ENCODE data around the gene SYCP2L. TPM values are rescaled to one million over a fixed set of nuclear protein-coding genes. Genes with fewer than 3 reads are reported as not detected.
"Not testable (repeated sequence)": the region's sequence is repeated elsewhere in the genome, so short reads cannot be mapped to it uniquely, and the experiment has no call there.

The SYCP2L gene
- total RNA-seq, 4 donors from 2014 or later = 0.78 to 4.5 (median 1.8) TPM

DNA sequence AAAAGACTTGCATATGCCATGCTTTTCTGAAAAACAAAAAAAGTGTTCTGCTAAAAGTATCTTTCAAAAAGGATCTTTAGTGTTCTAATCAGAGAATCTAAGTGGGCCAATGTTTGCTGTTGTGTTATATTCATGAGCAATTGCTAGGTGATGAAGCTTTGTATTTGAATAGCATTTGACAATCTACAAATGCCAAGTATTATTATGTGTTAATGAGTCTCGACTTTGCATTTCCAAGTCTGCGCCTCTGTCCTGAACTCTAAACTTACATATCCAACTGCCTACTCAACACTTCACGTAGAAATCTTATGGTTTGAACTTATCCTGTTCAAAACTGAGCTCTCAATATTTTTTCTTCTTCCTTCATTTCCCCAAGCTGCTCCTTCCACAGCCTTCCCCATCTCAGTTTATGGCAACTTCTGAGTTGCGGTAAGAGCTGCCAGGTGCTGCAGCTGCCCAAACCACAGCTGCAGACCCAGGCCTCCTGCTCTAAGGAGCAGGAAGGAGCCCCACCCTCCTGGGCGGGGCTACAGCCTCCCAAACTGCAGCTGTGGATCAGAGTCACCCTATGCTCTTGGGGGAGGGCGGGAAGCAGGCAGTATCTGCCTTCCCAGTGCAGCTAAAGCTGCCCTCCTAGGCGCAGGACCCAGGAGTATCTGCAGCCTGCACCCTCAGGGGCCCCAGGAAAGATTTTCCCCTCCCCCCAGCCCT is 31.8 kb upstream of the SYCP2L start:
- Histone ChIP-seq H3K9me3 (no peaks in the 10 kb centered on the region), H3K4me1 (peaks cover 0 to 6% of the 10 kb centered on the region in 2 donors), H3K27me3 (no peaks in the 10 kb centered on the region), H3K36me3 (no peaks in the 10 kb centered on the region), H3K4me3 (replicated peaks in 1 of 3) (no peak overlapping the region), H3K27ac (no peak overlapping the region)
- intact Hi-C loops (cut with DNase I) = no loop called here
- 85 to 88% methylated on average over 7 of the region's 7 CpGs for WGBS, 2 donors
- no peak for DNase-seq
- TF ChIP-seq, protein P1, sequence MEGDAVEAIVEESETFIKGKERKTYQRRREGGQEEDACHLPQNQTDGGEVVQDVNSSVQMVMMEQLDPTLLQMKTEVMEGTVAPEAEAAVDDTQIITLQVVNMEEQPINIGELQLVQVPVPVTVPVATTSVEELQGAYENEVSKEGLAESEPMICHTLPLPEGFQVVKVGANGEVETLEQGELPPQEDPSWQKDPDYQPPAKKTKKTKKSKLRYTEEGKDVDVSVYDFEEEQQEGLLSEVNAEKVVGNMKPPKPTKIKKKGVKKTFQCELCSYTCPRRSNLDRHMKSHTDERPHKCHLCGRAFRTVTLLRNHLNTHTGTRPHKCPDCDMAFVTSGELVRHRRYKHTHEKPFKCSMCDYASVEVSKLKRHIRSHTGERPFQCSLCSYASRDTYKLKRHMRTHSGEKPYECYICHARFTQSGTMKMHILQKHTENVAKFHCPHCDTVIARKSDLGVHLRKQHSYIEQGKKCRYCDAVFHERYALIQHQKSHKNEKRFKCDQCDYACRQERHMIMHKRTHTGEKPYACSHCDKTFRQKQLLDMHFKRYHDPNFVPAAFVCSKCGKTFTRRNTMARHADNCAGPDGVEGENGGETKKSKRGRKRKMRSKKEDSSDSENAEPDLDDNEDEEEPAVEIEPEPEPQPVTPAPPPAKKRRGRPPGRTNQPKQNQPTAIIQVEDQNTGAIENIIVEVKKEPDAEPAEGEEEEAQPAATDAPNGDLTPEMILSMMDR (IDR thresholded peaks at IDR 0.05) = no peak
- no peak for TF ChIP-seq POLR2A (IDR thresholded peaks at IDR 0.05)

DNA sequence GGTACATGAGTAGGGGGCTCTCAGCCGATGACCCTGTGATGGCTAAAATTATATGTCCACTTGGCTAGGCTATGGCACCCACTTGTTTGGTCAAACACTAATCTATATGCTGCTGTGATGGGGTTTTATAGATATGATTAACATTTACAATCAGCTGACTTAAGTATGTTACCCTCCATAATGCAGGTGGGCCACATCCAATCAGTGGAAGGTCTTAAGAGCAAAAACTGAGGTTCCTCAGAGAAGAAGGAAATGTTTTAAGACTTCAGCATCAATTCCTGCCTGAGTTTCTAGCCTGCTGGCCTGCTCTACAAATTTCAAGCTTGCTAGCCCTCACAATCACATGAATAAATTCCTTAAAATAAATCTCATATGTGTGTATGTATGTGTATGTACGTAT is 29.6 kb upstream of the SYCP2L start:
- intact Hi-C loops (cut with DNase I) = no loop called here
- Histone ChIP-seq H3K9me3 (no peaks in the 10 kb centered on the region), H3K36me3 (no peaks in the 10 kb centered on the region), H3K27me3 (no peaks in the 10 kb centered on the region), H3K27ac (no peak overlapping the region), H3K4me1 (peaks cover 0 to 3% of the 10 kb centered on the region in 2 donors), H3K4me3 (replicated peaks in 1 of 3) (no peak overlapping the region)
- TF ChIP-seq, protein P1 (IDR thresholded peaks at IDR 0.05) = no peak
- WGBS, 2 donors = 94 to 97% methylated on average over 2 of the region's 2 CpGs
- DNase-seq = no peak

DNA sequence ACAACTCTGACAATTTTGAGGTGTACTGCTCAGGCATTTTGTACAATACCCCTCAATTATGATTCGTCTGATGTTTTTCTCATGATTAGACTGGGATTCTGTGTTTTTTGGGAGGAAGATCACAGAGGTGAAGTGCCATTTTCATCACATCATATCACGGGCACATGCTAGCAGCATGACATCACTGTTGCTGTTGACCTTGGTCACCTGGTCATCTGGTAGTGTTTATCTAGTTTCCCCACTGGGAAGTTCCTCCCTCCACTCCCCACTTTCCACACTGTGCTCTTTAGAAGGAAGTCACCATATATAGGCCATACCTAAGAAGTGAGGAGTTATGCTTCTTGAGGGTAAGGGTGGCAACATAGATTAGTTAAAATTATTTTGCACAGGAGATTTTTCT is 25.8 kb upstream of the SYCP2L start:
- 92 to 94% methylated on average over 2 of the region's 2 CpGs for WGBS, 2 donors
- intact Hi-C loops (cut with DNase I) = no loop called here
- TF ChIP-seq, protein P1 (IDR thresholded peaks at IDR 0.05) = no peak
- no peak for TF ChIP-seq POLR2A (IDR thresholded peaks at IDR 0.05)

DNA sequence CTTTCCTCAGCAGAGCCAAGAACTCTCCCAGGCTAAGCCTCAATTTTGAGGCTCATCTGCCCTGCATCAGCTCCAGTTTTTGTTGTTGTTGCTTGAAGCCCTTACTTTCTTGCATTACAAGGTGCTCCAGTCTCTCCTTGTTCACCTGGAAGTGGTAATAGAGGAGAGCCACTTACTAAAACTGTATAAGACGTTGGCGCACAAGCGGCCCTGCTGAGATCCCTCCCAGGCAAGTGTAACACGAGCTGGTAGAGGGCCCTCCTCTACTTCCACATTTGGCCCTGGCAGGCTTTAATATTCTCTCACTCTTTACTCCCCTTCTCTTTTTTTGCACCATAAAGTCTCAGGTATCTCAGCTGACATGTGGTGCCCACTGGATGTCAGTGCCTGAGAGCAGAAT is 24.5 kb upstream of the SYCP2L start:
- Histone ChIP-seq H3K9me3 (no peaks in the 10 kb centered on the region), H3K27me3 (no peaks in the 10 kb centered on the region), H3K4me1 (peaks cover 0 to 3% of the 10 kb centered on the region in 2 donors), H3K27ac (no peak overlapping the region), H3K4me3 (replicated peaks in 1 of 3) (no peak overlapping the region), H3K36me3 (no peaks in the 10 kb centered on the region)
- WGBS, 2 donors = 81 to 86% methylated on average over 4 of the region's 4 CpGs
- TF ChIP-seq POLR2A (IDR thresholded peaks at IDR 0.05) = no peak
- TF ChIP-seq, protein P1 (IDR thresholded peaks at IDR 0.05) = no peak
- intact Hi-C loops (cut with DNase I) = no loop called here
- no peak for DNase-seq

More for the DNA sequence above, 25.8 kb upstream of the SYCP2L start:
- no peak for DNase-seq
- H3K36me3 ChIP-seq = no peaks in the 10 kb centered on the region
- H3K4me3 ChIP-seq (replicated peaks in 1 of 3) = no peak overlapping the region
- H3K27ac ChIP-seq = no peak overlapping the region
- H3K27me3 ChIP-seq = no peaks in the 10 kb centered on the region
- peaks cover 0 to 3% of the 10 kb centered on the region in 2 donors for H3K4me1 ChIP-seq
- H3K9me3 ChIP-seq = no peaks in the 10 kb centered on the region

DNA sequence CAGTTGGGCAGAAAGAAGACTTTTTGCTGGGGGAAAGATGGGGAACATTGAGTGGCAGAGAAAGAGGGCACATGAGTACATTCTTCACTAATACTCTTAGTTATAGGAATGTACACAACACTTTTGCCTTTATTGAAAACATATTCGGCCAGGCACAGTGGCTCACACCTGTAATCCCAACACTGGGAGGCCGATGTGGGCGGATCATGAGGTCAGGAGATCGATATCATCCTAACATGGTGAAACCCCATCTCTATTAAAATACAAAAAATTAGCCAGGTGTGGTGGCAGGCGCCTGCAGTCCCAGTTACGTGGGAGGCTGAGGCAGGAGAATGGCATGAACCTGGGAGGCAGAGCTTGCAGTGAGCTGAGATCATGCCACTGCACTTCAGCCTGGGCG is 23.8 kb upstream of the SYCP2L start:
- H3K4me1 ChIP-seq; H3K27me3 ChIP-seq; DNase-seq; H3K27ac ChIP-seq; H3K4me3 ChIP-seq (replicated peaks in 1 of 3); intact Hi-C loops (cut with DNase I); H3K9me3 ChIP-seq; H3K36me3 ChIP-seq: not testable (repeated sequence)
- 94 to 96% methylated on average over 7 of the region's 7 CpGs for WGBS, 2 donors

DNA sequence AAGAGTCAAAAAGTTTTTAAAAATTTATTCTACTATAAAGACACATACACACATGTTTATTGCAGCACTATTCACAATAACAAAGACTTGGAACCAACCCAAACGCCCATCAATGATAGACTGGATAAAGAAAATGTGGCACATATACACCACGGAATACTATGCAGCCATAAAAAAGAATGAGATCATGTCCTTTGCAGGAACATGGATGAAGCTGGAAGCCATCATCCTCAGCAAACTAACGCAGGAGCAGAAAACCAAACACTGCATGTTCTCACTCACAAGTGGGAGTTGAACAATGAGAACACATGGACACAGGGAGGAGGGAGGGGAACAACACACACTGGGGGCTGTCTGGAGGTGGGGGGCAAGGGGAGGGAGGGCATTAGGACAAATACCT is 20.1 kb upstream of the SYCP2L start:
- H3K27me3 ChIP-seq; H3K4me1 ChIP-seq; intact Hi-C loops (cut with DNase I); DNase-seq; H3K4me3 ChIP-seq (replicated peaks in 1 of 3); H3K27ac ChIP-seq; H3K9me3 ChIP-seq; H3K36me3 ChIP-seq: not testable (repeated sequence)
- 90 to 92% methylated on average over 3 of the region's 3 CpGs for WGBS, 2 donors
